Activated CD4-positive, CD25-positive, alpha-beta regulatory T cell treated with anti-CD3 and anti-CD28 coated beads, Interleukin-2, amount 50 U/mL, for 24 hours (primary cell): ENCODE measurements around the gene MFSD12.

Source experiments
- ATAC-seq, 2 donors: fragments of 150-1000 bp; cut with Tn5 transposase; one replicate each; pipeline ENCODE4 v1.10.0; 2021; ENCODE audit warnings: mild to moderate bottlenecking in 1 of 2, moderate library complexity in 1 of 2

MFSD12 gene

DNA sequence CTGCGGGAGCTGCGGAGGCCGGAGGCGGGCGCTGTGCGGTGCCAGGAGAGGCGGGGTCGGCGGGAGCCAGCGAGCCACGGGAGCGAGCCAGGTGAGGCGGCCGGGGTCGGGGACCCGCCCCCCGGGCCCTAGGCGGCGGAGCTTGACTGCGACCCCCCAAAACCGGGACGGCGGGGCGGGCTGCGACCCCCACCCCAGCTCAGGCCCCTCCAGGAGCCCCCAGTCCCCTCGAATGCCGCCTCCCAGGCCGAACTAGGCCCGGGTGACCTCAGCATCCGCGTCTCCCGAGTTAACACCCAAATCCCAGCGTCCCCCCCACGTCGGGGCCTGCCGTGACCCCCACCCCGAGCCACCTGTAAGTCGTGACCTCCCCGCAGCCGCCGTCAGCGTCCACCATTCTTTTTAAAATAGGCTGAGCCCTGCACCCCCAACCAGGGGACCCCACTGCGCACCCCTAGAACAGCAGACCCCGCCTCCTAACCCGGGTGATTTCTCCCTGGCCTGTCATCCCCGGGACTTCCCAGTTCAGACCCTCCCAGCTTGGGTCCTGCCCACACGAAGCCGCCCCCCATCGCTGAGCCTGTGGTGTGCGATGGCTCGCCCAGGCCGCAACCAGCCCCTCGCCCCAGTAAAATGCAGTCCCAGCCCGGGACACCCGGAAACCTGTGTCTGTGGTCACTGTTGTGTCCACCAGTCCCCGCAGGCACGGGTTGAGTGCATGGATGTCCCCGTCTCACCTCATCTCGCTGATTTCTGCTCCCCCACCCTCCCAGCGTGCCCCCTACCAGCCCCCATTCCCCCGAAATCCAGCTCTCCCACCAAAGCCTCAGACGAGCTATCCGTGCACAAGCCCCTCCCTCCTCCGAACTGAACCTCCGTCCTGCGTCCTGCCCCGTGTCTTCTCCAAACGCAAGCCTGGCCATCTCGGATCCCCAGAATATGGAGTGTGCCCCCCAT lies 50.7 kb downstream of the MFSD12 start:
- no peak for ATAC-seq

DNA sequence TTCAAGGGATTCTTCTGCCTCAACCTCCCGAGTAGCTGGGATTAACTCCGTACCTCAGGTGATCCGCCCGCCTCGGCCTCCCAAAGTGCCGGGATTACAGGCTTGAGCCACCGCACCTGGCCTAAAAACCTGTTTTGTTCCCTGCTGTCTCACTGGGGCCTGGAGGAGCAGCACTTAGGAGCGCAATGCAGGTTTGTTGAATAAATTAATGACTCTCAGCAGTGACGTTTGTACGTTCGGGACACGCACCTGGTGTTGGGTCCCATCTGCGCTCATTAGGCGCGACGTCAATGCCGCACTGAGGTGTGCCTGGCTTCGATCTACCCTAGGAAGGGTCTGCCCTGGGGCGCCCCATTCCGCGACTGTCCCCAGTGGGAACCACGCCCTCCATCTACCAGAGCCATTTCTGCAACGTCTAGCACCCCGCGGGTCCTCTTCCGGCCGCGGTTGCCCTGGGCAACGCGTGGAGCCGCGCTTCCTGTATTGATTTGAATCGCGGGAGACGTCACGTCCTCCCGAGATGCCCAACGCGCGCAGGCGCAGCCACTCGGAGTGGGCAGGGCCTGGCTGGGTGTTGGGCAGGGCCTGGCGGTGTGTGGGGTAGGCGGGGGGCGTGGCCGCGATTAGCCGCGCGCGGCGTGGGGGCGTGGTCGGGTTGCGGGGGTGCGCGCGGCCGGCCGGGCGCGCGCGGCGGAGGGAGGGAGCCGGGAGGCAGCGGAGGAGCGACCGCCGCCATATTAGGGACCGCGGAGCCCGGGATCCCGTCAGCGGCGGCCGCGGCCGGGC lies 51.6 kb downstream of the MFSD12 start, which contains the start of gene FZR1:
Gene FZR1 (plus strand): TSS at position 714 of the 786 bp plus-strand sequence. CDS start 16,679 bp downstream, outside the sequence.
- peak; percentile 88 to 94 for ATAC-seq

DNA sequence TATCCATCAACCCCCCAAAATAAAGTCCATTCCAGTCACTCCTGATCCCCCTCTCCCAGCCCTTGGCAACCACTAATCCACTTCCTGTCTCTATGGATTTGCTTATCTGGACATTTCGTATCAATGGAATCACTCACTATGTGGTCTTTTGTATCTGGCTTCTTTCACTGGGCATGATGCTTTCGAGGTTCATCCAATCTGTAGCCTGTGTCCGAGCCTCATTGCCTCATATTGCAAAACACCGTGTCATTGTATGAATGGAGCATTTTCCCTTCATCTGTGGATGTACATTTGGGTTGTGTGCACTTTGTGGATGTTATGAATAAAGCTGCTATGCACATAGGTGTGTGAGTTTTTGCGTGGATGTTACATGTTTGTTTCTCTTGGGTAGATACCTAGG lies 52.7 kb downstream of the MFSD12 start:
- ATAC-seq: no peak

DNA sequence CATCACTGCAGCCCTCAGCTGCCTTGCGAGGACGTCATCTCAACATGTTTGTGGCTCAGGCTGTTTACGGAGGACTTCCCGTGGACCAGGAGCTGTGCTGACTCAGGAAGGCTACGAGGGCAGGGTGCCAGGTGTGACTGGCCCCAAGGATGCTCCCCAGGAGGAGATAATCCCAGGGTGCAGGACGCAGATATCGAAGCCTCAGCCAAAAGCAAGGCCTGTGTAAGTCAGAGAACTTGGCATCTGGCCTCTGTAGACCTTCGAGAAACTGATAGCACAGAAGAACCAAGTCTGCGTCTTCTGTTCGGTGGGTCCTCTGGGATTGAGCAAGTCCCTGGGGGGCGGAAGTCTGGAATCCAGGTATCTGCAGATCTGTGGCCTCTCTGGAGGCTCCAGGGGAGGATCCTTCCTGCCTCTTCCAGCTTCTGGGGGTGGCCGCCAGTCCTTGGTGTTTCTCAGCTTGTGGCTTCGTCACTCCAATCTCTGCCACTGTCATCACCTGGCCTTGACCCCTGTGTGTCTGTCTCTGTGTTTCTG lies 54.3 kb downstream of the MFSD12 start:
- ATAC-seq: no peak

DNA sequence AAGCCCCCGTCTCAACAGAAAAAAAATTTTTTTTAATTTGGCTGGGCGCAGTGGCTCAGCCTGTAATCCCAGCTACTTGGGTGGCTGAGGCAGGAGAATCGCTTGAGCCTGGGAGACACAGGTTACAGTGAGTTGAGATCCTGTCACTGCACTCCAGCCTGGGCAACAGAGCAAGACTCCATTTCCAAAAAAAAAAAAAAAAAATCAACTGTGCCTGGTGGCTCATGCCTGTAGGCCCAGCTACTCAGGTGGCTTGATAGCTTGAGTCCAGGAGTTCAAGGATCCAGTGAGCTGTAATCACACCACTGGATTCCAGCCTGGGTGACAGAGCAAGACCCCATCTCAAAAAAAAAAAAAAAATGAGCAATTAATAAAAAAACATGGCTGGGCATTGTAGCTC lies 55.6 kb downstream of the MFSD12 start:
- ATAC-seq: no peak

DNA sequence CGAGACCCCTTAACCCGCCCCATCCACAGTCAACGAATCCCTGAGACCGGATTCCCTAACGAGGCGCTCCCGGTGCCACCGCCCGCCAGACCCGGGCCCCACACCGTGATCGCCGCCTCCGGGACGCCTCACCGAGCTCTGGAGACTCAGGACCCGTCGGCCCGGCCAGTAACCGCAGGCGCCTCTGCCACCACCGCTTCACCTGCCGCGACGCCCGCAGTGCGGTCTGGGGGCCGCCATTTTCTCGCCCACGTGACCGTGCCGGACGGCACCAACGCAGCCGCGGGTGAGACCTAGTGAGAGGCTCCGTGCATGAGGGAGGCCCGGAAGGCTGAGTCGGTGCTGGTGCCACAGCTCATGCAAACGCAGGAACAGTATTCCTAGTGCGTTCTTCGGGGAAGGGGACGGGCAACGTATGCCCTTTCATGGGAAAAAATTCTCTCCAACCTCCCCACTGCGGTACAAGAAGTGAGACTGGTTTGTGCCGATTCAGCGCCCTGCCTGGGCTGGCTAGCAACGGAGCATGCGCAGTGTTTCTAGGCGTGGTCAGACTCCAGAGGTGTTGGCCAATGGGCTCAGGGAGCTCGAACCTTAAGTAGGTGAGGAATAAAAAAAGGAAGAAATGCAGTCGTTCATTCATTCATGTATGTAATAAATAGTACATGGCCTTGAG lies 56.8 kb downstream of the MFSD12 start, which contains the start of gene DOHH:
Gene DOHH (minus strand): TSS at position 246 of the 673 bp plus-strand sequence. CDS start 3,860 bp downstream, outside the sequence.
- peak; percentile 90 to 92 for ATAC-seq

DNA sequence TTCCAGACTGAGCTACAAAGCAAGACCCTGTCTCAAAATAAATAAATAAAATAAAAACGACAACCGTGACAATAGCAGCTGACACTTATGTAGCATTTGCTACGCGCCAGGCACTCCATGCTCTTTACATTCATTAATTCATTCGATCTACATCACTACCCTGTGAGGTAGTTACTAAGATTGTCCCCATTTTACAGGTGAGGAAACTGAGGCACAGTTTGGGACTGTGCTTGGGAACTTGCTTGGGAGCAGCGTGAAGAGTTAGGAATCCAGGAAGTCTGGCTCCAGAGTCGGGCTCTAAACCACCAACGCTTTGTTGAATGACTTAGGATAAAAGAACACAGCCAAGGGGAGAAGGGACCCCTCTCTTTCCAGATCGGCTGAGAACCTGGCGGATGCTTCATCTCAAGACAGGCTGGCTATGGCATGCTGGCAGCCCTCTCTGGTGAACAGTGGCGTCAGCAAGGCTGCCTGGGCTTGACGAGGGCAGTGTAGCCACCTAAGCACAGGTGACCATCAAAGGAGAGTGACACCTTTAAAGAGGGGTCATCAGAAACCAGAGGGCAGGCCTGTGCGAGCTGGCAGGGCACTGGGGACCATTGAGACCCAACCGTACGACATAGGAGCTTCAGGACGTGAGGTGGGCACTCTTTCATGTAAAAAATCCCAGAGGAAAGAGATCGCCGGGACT lies 57.5 kb downstream of the MFSD12 start:
- ATAC-seq: no peak

DNA sequence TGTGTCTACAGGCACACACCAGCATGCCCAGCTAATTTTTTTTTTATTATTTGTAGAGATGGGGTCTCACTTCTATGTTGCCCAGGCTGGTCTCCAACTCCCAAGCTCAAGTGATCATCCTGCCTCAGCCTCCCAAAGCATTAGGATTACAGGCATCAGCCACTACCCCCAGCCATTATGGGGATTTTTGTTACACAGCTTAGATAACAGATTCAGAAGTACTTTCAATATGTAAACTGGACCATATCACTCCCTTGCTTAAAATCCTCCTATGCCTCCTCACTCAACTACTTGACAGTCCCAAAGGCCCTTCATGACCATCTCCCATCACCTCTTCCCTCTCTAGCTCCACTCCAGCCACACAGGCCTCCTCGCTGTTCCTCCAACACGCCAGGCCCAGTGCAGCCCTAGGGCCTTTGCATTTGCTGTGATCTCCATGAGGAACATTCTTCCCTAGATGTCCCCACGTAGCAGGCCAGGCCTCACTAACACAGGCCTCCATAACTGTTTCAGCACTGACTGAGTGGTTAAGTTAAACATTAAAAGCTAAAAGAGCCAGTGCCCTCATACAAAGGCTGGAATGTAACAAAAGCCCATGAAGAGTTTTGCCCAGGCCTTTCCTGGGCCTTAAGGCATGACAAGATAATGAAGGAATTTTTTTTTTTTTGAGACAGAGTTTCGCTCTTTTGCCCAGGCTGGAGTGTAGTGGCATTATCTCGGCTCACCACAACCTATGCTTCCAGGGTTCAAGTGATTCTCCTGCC lies 59.4 kb downstream of the MFSD12 start:
- no peak for ATAC-seq

DNA sequence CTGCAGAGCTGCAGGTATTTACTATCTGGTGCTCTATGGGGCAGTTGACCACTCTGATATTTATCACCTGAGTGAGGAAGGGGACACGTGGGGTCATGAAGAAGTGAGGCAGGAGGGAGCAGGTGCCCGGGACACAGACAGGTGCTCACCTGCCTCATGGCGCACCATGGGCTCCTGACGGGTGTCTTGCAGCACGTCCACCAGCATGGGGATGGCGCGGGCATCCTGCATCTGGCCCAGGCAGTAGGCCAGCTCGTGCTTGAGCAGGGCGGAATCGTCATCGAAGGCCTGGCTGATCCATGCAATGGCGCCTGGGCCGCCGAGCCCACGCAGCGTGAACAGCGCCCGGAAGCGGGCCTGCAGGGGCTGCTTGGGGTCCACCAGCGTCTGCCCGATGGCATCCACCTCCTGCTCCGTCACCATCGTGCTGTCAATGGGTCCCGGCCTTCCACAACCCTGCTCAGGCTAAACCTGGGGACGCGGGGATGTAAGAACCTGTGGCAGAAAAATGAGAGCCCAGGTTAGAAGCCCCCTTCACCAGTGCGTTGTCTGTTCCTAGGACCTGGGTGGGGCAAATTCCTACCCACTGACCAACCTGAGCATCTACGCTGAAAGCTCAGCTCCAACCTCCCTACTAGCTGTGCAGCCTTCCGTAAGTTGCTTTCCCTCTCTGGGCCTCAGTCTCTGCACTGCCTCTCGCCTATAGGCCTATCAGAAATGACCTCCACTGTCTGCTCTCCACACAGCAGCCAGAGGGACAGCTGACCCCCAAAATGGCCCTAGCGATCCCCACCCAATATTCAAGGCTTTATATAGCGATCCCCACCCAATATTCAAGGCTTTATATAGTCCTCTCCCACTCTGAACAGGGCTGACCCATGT lies 60.8 kb downstream of the MFSD12 start:
- no peak for ATAC-seq

DNA sequence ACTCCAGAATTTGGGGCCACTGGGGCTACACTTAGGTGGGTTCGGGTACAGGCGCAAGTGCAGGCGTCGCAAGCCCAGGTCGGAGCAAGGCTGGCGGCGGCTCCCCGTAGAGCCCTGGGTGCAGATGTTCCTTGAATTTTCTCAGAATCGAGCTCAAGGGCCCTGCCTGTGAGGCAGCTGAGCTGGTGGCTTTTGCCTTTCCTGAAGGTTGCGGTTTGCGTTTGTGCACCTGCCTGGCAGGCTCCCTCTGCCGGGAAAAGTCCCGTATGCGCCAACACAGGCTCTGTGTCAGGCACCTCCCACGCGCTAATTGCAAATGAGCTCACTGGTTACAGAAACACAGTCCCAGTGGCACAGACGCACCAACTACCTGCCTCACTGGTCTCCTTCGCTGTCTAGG lies 62.8 kb downstream of the MFSD12 start:
- peak; percentile 65 to 73 for ATAC-seq
